Keratinocyte (primary cell): ENCODE measurements around the gene VSIG8. TPM values are rescaled to one million over a fixed set of nuclear protein-coding genes. Genes with fewer than 3 reads are reported as not detected.
A peak's percentile ranks its signal among the peaks of the same experiment; 100 is the strongest.

Experiments
- DNase-seq: peaks from one replicate; pipeline ENCODE4 v3.0.0-alpha.2; 2011; ENCODE audit warnings: low read depth, missing footprints, low spot score
- FAIRE-seq: peaks from 2 replicates; lab custom pipeline; 2011; peaks lifted over from hg19 to GRCh38; lab: Jason Lieb, UNC
- H2AFZ ChIP-seq: 2 replicates; pipeline ENCODE4 v1.6.0; 2012; ENCODE audit warnings: low read length, control low read depth, inconsistent platforms; ENCODE audit not compliant: control insufficient read depth
- H3K27ac ChIP-seq: 2 replicates; pipeline ENCODE4 v1.5.1; 2011; ENCODE audit warnings: low read length; ENCODE audit not compliant: control insufficient read depth, insufficient read depth
- H3K27me3 ChIP-seq: 3 replicates; pipeline ENCODE4 v1.6.0; 2011; ENCODE audit warnings: low read length; ENCODE audit not compliant: control insufficient read depth, insufficient read depth; ENCODE audit errors: extremely low read depth
- H3K36me3 ChIP-seq, 2 experiments: 2 replicates in 1 of 2; 3 replicates in 1 of 2; pipeline ENCODE4 v1.5.1; 2011; ENCODE audit warnings: low read length in 2 of 2, mild to moderate bottlenecking in 1 of 2; ENCODE audit not compliant: control insufficient read depth in 2 of 2, insufficient read depth in 2 of 2; ENCODE audit errors: extremely low read depth in 1 of 2
- H3K4me1 ChIP-seq: 3 replicates; pipeline ENCODE4 v1.5.1; 2011; ENCODE audit warnings: low read length; ENCODE audit not compliant: control insufficient read depth, insufficient read depth; ENCODE audit errors: extremely low read depth
- H3K4me2 ChIP-seq: 3 replicates; pipeline ENCODE4 v1.6.0; 2011; ENCODE audit warnings: low read depth, low read length; ENCODE audit not compliant: control insufficient read depth, insufficient read depth; ENCODE audit errors: extremely low read depth
- H3K4me3 ChIP-seq, 3 experiments: fragments of 200-600 bp in 1 of 3; sonication (generic) in 1 of 3; 2 replicates in 2 of 3; 3 replicates in 1 of 3; pipeline ENCODE4 v1.5.1; 2011 to 2016; ENCODE audit warnings: low read length in 3 of 3, mild to moderate bottlenecking in 3 of 3, control low read depth in 2 of 3, inconsistent platforms in 1 of 3, low read depth in 1 of 3, mixed read lengths in 1 of 3, mixed run types in 1 of 3, moderate library complexity in 1 of 3; ENCODE audit not compliant: control insufficient read depth in 2 of 3, insufficient read depth in 2 of 3; ENCODE audit errors: extremely low read depth in 1 of 3
- H3K79me2 ChIP-seq: 2 replicates; pipeline ENCODE4 v1.6.0; 2012; ENCODE audit warnings: low read length; ENCODE audit not compliant: control insufficient read depth, insufficient read depth
- H3K9ac ChIP-seq: 3 replicates; pipeline ENCODE4 v1.6.0; 2011; ENCODE audit warnings: low read length; ENCODE audit not compliant: control insufficient read depth, insufficient read depth; ENCODE audit errors: extremely low read depth
- H3K9me1 ChIP-seq: 3 replicates; pipeline ENCODE4 v1.6.0; 2011; ENCODE audit warnings: low read length; ENCODE audit not compliant: control insufficient read depth, insufficient read depth; ENCODE audit errors: extremely low read depth
- H3K9me3 ChIP-seq: 2 replicates; pipeline ENCODE4 v1.5.1; 2012; ENCODE audit warnings: low read depth, low read length; ENCODE audit not compliant: control insufficient read depth
- H4K20me1 ChIP-seq: 3 replicates; pipeline ENCODE4 v1.6.0; 2011; ENCODE audit warnings: low read length; ENCODE audit not compliant: control insufficient read depth, insufficient read depth; ENCODE audit errors: extremely low read depth
- EZH2 ChIP-seq: IDR thresholded peaks from one replicate; pipeline ENCODE4 v1.6.1; 2012; ENCODE audit warnings: inconsistent platforms, mild to moderate bottlenecking, low read length, moderate library complexity
- dilution Hi-C: fragments of 300-500 bp; cut with MboI; formaldehyde crosslinking; loops from one replicate; pipeline ENCODE4 v1.7.0; 2020; ENCODE audit warnings: low sequenced_read_pairs; ENCODE audit not compliant: extremely low pct_ligation_motif_present
- polyA plus RNA-seq, 5 experiments: library from polyadenylated mRNA; depleted of rRNA in 3 of 5; stranded (reverse) in 3 of 5; stranded (forward) in 1 of 5; unstranded in 1 of 5; fragments of >200 nt; gene quantifications; 1 replicate in 1 of 5; 2 replicates in 3 of 5; 3 replicates in 1 of 5; pipeline versions ENCODE4 v1.2.1 to v1.2.3, GENCODE V29; 2011 to 2012; ENCODE audit warnings: missing spikeins in 2 of 5, low read depth in 1 of 5, low replicate concordance in 1 of 5
- TF ChIP-seq, protein P1 (sequence below), 3 experiments: IDR thresholded peaks in 1 of 3; conservative IDR thresholded peaks in 1 of 3; optimal IDR thresholded peaks in 1 of 3; 2 replicates in 2 of 3; 3 replicates in 1 of 3; pipeline versions ENCODE3 to v1.5.1; 2011; ENCODE audit warnings: low read length in 3 of 3, mild to moderate bottlenecking in 3 of 3, moderate library complexity in 2 of 3, control low read depth in 1 of 3, inconsistent platforms in 1 of 3; ENCODE audit not compliant: insufficient read depth in 2 of 3; ENCODE audit errors: extremely low read depth in 1 of 3

Gene VSIG8
- polyA plus RNA-seq, 1 donor (not counting 4 experiments of a cell fraction or from before 2014, with no cell fraction given) = 0.56 TPM

- no peaks in the 10 kb centered on the region for H4K20me1 ChIP-seq
- no peaks in the 10 kb centered on the region for H3K9me1 ChIP-seq
- H3K4me2 ChIP-seq = no peak overlapping the region
- no peaks in the 10 kb centered on the region for H3K36me3 ChIP-seq
- H2AFZ ChIP-seq = no peak overlapping the region
- no peak overlapping the region for H3K9ac ChIP-seq
- no peak for DNase-seq
- no peaks in the 10 kb centered on the region for H3K79me2 ChIP-seq
- dilution Hi-C loops = no loop called here
- H3K9me3 ChIP-seq = no peaks in the 10 kb centered on the region
- no peaks in the 10 kb centered on the region for H3K27me3 ChIP-seq
- H3K4me1 ChIP-seq = peaks cover 6% of the 10 kb centered on the region
- no peak for FAIRE-seq
- TF ChIP-seq EZH2 = no peak
- TF ChIP-seq, protein P1, sequence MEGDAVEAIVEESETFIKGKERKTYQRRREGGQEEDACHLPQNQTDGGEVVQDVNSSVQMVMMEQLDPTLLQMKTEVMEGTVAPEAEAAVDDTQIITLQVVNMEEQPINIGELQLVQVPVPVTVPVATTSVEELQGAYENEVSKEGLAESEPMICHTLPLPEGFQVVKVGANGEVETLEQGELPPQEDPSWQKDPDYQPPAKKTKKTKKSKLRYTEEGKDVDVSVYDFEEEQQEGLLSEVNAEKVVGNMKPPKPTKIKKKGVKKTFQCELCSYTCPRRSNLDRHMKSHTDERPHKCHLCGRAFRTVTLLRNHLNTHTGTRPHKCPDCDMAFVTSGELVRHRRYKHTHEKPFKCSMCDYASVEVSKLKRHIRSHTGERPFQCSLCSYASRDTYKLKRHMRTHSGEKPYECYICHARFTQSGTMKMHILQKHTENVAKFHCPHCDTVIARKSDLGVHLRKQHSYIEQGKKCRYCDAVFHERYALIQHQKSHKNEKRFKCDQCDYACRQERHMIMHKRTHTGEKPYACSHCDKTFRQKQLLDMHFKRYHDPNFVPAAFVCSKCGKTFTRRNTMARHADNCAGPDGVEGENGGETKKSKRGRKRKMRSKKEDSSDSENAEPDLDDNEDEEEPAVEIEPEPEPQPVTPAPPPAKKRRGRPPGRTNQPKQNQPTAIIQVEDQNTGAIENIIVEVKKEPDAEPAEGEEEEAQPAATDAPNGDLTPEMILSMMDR (optimal IDR thresholded peaks at IDR 0.05 in 1 of 3, IDR thresholded peaks at IDR 0.05 in 1 of 3, conservative IDR thresholded peaks at IDR 0.05 in 1 of 3; ENCODE audit: extremely low read depth in 1 of 3, insufficient read depth in 2 of 3, low read length in 3 of 3) = peak; percentile 35 to 59 (median 37)
- no peak overlapping the region for H3K27ac ChIP-seq
- no peak overlapping the region for H3K4me3 ChIP-seq
Observed at GRCh38 chr1:159829273-159829634, 33.2 kb downstream of the VSIG8 start.

- H3K4me2 ChIP-seq = no peak overlapping the region
- H3K4me1 ChIP-seq = peaks cover 6% of the 10 kb centered on the region
- H3K9ac ChIP-seq = no peak overlapping the region
- H4K20me1 ChIP-seq = no peaks in the 10 kb centered on the region
- H3K4me3 ChIP-seq = no peak overlapping the region
- DNase-seq (no peak), FAIRE-seq (no peak)
- H3K9me3 ChIP-seq = no peaks in the 10 kb centered on the region
- TF ChIP-seq, protein P1 (optimal IDR thresholded peaks at IDR 0.05 in 1 of 3, IDR thresholded peaks at IDR 0.05 in 1 of 3, conservative IDR thresholded peaks at IDR 0.05 in 1 of 3; ENCODE audit: extremely low read depth in 1 of 3, insufficient read depth in 2 of 3, low read length in 3 of 3) = no peak
- TF ChIP-seq EZH2 = no peak
- H3K9me1 ChIP-seq = no peaks in the 10 kb centered on the region
- H2AFZ ChIP-seq = no peak overlapping the region
- H3K27me3 ChIP-seq = peaks cover under 1% of the 10 kb centered on the region
- H3K79me2 ChIP-seq = no peaks in the 10 kb centered on the region
- no peaks in the 10 kb centered on the region for H3K36me3 ChIP-seq
- dilution Hi-C loops = no loop called here
- no peak overlapping the region for H3K27ac ChIP-seq
Observed at GRCh38 chr1:159828581-159829272, 33.7 kb downstream of the VSIG8 start.
